ENCODE data around the gene PPP1R11. TPM values are rescaled to one million over a fixed set of nuclear protein-coding genes. Genes with fewer than 3 reads are reported as not detected.

The PPP1R11 gene
- total RNA-seq, 1 donor from 2014 or later: 45.3 TPM

- DNase-seq: no peak
- H3K4me3 ChIP-seq: peak overlapping the region; percentile 56
- intact Hi-C loops (cut with micrococcal nuclease): no loop called here
- H3K4me1 ChIP-seq: peaks cover 25% of the 10 kb centered on the region
- peaks cover 91% of the 10 kb centered on the region for H3K27me3 ChIP-seq (ENCODE audit: low read depth)
- no peaks in the 10 kb centered on the region for H3K9me3 ChIP-seq (replicated peaks)
- TF ChIP-seq CTCF (IDR thresholded peaks at IDR 0.05; ENCODE audit: borderline replicate concordance): peak; percentile 30
- H3K36me3 ChIP-seq: no peaks in the 10 kb centered on the region
- H3K27ac ChIP-seq (replicated peaks): no peak overlapping the region
Observed at GRCh38 chr6:30075790-30076732, 9.1 kb downstream of the PPP1R11 start.

DNA sequence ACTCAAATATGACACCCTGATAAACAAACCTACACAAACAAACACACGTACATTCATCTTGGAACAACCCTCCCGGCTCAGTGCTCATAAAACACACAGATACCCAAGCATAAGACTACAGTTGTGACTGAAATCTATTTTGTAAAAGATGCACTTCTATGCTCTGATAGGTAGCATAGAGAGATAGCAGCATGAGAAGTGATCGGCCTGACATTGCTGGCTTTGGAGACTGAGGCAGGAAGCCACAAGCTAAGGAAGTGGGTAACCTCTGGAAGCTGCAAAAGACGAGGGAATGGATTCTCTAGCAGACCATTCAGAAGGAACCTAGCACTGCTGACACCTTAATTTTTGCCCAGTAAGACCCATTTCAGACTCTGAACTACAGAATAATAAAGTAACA lies 10.2 kb downstream of the PPP1R11 start:
- DNase-seq: no peak
- intact Hi-C loops (cut with micrococcal nuclease): no loop called here
- H3K36me3 ChIP-seq: no peaks in the 10 kb centered on the region
- H3K4me1 ChIP-seq: peaks cover 19% of the 10 kb centered on the region
- H3K27me3 ChIP-seq (ENCODE audit: low read depth): peaks cover 80% of the 10 kb centered on the region
- TF ChIP-seq CTCF (IDR thresholded peaks at IDR 0.05; ENCODE audit: borderline replicate concordance): no peak
- no peak overlapping the region for H3K4me3 ChIP-seq
- no peak overlapping the region for H3K27ac ChIP-seq (replicated peaks)
- H3K9me3 ChIP-seq (replicated peaks): no peaks in the 10 kb centered on the region

- TF ChIP-seq CTCF (IDR thresholded peaks at IDR 0.05; ENCODE audit: borderline replicate concordance): no peak
- DNase-seq: no peak
- no peak overlapping the region for H3K4me3 ChIP-seq
- H3K36me3 ChIP-seq: no peaks in the 10 kb centered on the region
- H3K4me1 ChIP-seq: peaks cover 6% of the 10 kb centered on the region
- H3K9me3 ChIP-seq (replicated peaks): no peaks in the 10 kb centered on the region
- no peak overlapping the region for H3K27ac ChIP-seq (replicated peaks)
- intact Hi-C loops (cut with micrococcal nuclease): no loop called here
- peaks cover 70% of the 10 kb centered on the region for H3K27me3 ChIP-seq (ENCODE audit: low read depth)
Observed at GRCh38 chr6:30087876-30088275, 20.9 kb downstream of the PPP1R11 start.

DNA sequence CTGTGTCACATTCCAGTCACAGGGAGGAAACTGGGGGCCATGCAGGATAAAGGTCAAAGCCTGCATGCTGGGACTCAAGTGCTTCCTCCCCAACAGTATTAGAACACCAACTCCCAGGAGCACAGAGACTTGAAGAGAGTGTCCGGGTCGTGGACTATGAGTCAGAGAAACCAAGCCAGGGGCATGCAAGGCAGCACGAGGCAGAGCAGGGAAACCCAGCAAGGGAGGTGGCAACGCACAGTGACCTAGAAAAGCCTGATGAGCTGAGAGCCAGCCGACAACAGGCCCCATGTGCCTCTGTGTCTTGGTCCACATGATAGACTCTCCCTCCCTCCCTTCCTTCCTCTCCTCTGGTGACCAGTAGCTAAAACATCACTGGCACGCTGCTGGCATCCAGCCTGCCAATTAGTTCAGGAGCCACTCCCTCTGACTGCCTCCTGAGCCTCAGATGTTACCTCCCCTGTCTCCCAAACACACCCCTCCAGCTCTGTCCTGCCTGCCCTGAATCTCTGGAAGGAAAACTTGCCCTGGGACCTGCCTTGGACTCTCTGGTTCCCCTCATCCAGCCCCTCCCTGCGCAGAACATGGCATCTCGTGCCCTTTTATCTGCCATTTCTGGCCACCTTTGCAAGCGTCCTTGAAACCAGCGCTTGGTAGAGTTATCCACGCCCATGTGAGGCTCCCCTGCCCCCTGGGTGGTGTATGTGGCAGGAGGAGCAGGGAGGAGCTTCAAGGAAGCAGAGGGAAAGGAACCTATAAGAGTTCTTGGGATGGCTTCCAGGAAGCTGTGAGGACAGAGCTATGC lies 24.8 kb downstream of the PPP1R11 start:
- no peaks in the 10 kb centered on the region for H3K9me3 ChIP-seq (replicated peaks)
- H3K4me1 ChIP-seq: peaks cover 12% of the 10 kb centered on the region
- H3K4me3 ChIP-seq: no peak overlapping the region
- no peaks in the 10 kb centered on the region for H3K36me3 ChIP-seq
- no peak overlapping the region for H3K27ac ChIP-seq (replicated peaks)
- peaks cover 96% of the 10 kb centered on the region for H3K27me3 ChIP-seq (ENCODE audit: low read depth)
- no peak for TF ChIP-seq CTCF (IDR thresholded peaks at IDR 0.05; ENCODE audit: borderline replicate concordance)
- intact Hi-C loops (cut with micrococcal nuclease): no loop called here
- DNase-seq: no peak

DNA sequence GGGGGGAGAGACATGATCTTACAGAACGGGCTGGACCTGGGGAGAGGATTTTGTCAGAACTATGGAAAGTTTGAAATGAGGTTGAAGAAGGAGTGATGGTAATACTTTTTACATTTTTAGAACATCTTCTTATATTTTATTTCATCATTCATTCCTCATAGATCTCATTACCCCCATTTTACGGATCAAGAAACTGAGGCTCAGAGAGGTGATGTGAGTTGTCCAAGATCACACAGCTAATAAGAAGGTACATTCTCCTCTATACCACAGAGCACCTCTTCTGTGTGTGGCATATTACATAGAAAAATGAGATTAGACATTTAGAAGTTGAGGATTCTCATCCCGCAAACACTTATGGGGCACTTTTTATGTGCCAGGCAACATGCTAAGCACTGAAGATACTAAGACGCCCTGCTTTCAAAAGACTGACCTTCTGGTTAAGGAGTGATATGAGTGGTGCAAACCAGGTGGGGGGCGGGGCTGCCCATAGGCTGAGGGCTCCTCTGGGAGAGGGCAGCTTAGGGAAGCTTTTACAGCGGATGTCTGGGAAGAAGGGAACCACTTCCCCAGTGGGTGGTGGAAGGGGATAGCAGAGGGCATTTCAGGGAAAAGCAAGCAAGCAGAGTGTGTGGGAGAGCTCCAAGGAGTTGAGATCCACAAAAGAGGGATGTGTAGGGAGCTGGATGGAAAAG lies 26.0 kb downstream of the PPP1R11 start:
- no peaks in the 10 kb centered on the region for H3K9me3 ChIP-seq (replicated peaks)
- H3K4me1 ChIP-seq: peaks cover 12% of the 10 kb centered on the region
- H3K27me3 ChIP-seq (ENCODE audit: low read depth): peaks cover 96% of the 10 kb centered on the region
- intact Hi-C loops (cut with micrococcal nuclease): no loop called here
- no peak overlapping the region for H3K4me3 ChIP-seq
- no peaks in the 10 kb centered on the region for H3K36me3 ChIP-seq
- H3K27ac ChIP-seq (replicated peaks): no peak overlapping the region
- no peak for TF ChIP-seq CTCF (IDR thresholded peaks at IDR 0.05; ENCODE audit: borderline replicate concordance)
- no peak for DNase-seq

Measured in left ventricle myocardium inferior (tissue), 1 donor.